Measurements from ENCODE around the gene JPH4. TPM values are rescaled to one million over a fixed set of nuclear protein-coding genes. Genes with fewer than 3 reads are reported as not detected.

The JPH4 gene
- total and polyA plus RNA-seq, 12 donors: 0.42 to 35.8 (median 4.7) TPM

DNA sequence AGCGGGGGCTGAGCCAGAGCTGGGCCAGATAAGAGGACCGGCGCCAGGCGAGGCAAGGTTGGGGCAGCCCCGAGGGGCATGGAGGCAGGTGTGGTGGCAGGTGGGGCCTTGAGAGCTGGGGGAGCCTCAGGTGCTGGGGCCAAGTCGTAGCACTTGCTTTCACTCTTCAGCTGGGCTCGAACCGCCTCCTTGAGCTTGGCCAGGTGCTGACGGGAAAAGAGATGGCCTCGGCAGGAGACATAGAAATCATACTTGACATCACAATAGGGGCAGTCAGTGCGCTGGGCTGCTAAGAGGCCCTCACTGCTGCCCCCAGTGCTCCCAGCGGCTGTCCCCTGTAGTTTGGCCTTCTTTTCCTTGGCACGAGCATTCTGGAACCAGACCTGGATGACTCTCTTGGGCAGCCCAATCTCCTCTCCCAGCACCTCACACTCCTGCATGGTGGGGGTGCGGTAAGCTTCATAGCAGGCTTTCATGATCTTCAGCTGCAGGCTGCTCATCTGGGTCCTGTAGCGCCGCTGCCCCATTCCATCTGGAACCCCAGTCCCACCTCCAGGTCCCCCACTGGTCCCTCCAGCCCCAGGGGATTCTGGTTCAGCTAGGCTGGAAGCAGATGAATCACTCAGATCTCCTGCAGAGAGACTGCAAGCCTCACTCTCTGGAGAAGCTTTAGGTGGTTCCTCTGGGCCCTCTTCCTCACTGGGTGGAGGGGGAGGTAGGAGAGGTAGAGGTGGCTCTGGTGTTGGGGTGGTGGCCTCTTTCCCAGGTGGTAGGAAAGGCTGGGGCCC, 55.2 kb downstream of the JPH4 start:
- no peak for DNase-seq
- 90 to 94% (median 92%) methylated on average over 13 to 16 of the region's 16 CpGs for WGBS, 4 donors
- TF ChIP-seq POLR2A (IDR thresholded peaks at IDR 0.05): no peak
- TF ChIP-seq, protein P1, sequence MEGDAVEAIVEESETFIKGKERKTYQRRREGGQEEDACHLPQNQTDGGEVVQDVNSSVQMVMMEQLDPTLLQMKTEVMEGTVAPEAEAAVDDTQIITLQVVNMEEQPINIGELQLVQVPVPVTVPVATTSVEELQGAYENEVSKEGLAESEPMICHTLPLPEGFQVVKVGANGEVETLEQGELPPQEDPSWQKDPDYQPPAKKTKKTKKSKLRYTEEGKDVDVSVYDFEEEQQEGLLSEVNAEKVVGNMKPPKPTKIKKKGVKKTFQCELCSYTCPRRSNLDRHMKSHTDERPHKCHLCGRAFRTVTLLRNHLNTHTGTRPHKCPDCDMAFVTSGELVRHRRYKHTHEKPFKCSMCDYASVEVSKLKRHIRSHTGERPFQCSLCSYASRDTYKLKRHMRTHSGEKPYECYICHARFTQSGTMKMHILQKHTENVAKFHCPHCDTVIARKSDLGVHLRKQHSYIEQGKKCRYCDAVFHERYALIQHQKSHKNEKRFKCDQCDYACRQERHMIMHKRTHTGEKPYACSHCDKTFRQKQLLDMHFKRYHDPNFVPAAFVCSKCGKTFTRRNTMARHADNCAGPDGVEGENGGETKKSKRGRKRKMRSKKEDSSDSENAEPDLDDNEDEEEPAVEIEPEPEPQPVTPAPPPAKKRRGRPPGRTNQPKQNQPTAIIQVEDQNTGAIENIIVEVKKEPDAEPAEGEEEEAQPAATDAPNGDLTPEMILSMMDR (IDR thresholded peaks at IDR 0.05): no peak
- Histone ChIP-seq H3K4me1 (replicated peaks in 1 of 2) (no peaks in the 10 kb centered on the region), H3K4me3 (no peak overlapping the region), H3K27me3 (no peaks in the 10 kb centered on the region), H3K36me3 (replicated peaks in 1 of 2) (no peaks in the 10 kb centered on the region), H3K9me3 (replicated peaks in 1 of 3) (no peaks in the 10 kb centered on the region), H3K27ac (no peak overlapping the region)
- intact Hi-C loops (cut with DNase I): no loop called here

- intact Hi-C loops (cut with DNase I): no loop called here
- TF ChIP-seq POLR2A (IDR thresholded peaks at IDR 0.05): no peak
- TF ChIP-seq, protein P1 (IDR thresholded peaks at IDR 0.05): no peak
- DNase-seq: no peak
- Histone ChIP-seq H3K36me3 (replicated peaks in 1 of 2) (no peaks in the 10 kb centered on the region), H3K4me1 (replicated peaks in 1 of 2) (no peaks in the 10 kb centered on the region), H3K27ac (no peak overlapping the region), H3K4me3 (no peak overlapping the region), H3K9me3 (replicated peaks in 1 of 3) (no peaks in the 10 kb centered on the region), H3K27me3 (no peaks in the 10 kb centered on the region)
- WGBS, 4 donors: 72 to 89% (median 83%) methylated on average over 2 to 9 of the region's 9 CpGs
Observed at GRCh38 chr14:23522643-23523198, 55.9 kb downstream of the JPH4 start.

- Histone ChIP-seq H3K27me3 (no peaks in the 10 kb centered on the region), H3K4me3 (no peak overlapping the region), H3K9me3 (replicated peaks in 1 of 3) (no peaks in the 10 kb centered on the region), H3K4me1 (replicated peaks in 1 of 2) (no peaks in the 10 kb centered on the region), H3K36me3 (replicated peaks in 1 of 2) (no peaks in the 10 kb centered on the region), H3K27ac (no peak overlapping the region)
- no peak for DNase-seq
- TF ChIP-seq, protein P1 (IDR thresholded peaks at IDR 0.05): no peak
- TF ChIP-seq POLR2A (IDR thresholded peaks at IDR 0.05): no peak
- WGBS, 4 donors: 81 to 85% (median 82%) methylated on average over 12 to 20 of the region's 20 CpGs
- intact Hi-C loops (cut with DNase I): no loop called here
Observed at GRCh38 chr14:23521785-23522640, 56.6 kb downstream of the JPH4 start.

GRCh38 chr14:23520899-23521533, 57.6 kb downstream of the JPH4 start:
- Histone ChIP-seq H3K4me1 (replicated peaks in 1 of 2) (no peaks in the 10 kb centered on the region), H3K4me3 (no peak overlapping the region), H3K9me3 (replicated peaks in 1 of 3) (no peaks in the 10 kb centered on the region), H3K27me3 (no peaks in the 10 kb centered on the region), H3K36me3 (replicated peaks in 1 of 2) (no peaks in the 10 kb centered on the region), H3K27ac (no peak overlapping the region)
- TF ChIP-seq POLR2A (IDR thresholded peaks at IDR 0.05): no peak
- TF ChIP-seq, protein P1 (IDR thresholded peaks at IDR 0.05): no peak
- intact Hi-C loops (cut with DNase I): no loop called here
- WGBS, 4 donors: 81 to 85% (median 83%) methylated on average over 14 of the region's 14 CpGs
- DNase-seq: no peak
